Transverse colon (tissue), 4 donors: ENCODE results near the gene MMD. TPM values are rescaled to one million over a fixed set of nuclear protein-coding genes. Genes with fewer than 3 reads are reported as not detected.

Experiments
- DNase-seq: peaks from one replicate; pipeline ENCODE4 v3.0.0-alpha.2; 2019
- H3K27ac ChIP-seq, 4 donors: fragments of 200-600 bp; sonication (generic); 2 replicates each; pipeline ENCODE4 v1.5.1; 2016 to 2018; ENCODE audit warnings: inconsistent platforms in 4 of 4
- H3K27me3 ChIP-seq: fragments of 200-600 bp; sonication (generic); 2 replicates; pipeline ENCODE4 v1.5.1; 2017; ENCODE audit warnings: inconsistent platforms
- H3K36me3 ChIP-seq, 4 donors: fragments of 200-600 bp; sonication (generic); 2 replicates each; pipeline ENCODE4 v1.5.1; 2017 to 2019; ENCODE audit warnings: inconsistent platforms in 4 of 4
- H3K4me1 ChIP-seq, 4 donors: fragments of 200-600 bp; sonication (generic); 2 replicates each; pipeline ENCODE4 v1.5.1; 2017 to 2020; ENCODE audit warnings: inconsistent platforms in 4 of 4
- H3K4me3 ChIP-seq, 4 donors: fragments of 200-600 bp; sonication (generic); 1 replicate in 1 of 4; 2 replicates in 3 of 4; pipeline versions ENCODE4 v1.5.1 to v1.6.1; 2017 to 2019; ENCODE audit warnings: inconsistent platforms in 4 of 4
- H3K9me3 ChIP-seq, 2 donors: fragments of 200-600 bp; sonication (generic); 2 replicates each; pipeline ENCODE4 v1.5.1; 2017 to 2019; ENCODE audit warnings: inconsistent platforms in 2 of 2
- CTCF ChIP-seq, 5 experiments: fragments of 200-600 bp in 3 of 5; fragments of 450-650 bp in 2 of 5; sonication (generic) in 3 of 5; IDR thresholded peaks; 1 replicate in 2 of 5; 2 replicates in 3 of 5; pipeline ENCODE4 v1.5.1; 2016 to 2017; ENCODE audit warnings: antibody characterized with exemption in 5 of 5, inconsistent platforms in 3 of 5, mild to moderate bottlenecking in 2 of 5, moderate library complexity in 1 of 5
- EP300 ChIP-seq: sonication (generic); formaldehyde crosslinking; IDR thresholded peaks from one replicate; pipeline ENCODE4 v1.6.1; 2017; ENCODE audit warnings: antibody characterized with exemption, low read depth
- POLR2A ChIP-seq: fragments of 450-650 bp; IDR thresholded peaks from one replicate; pipeline ENCODE4 v1.6.1; 2016; ENCODE audit warnings: antibody characterized with exemption, mild to moderate bottlenecking, moderate library complexity
- POLR2AphosphoS5 ChIP-seq, 3 donors: sonication (generic); formaldehyde crosslinking; IDR thresholded peaks; one replicate each; pipeline ENCODE4 v1.6.1; 2016; ENCODE audit warnings: antibody characterized with exemption in 3 of 3
- whole genome bisulfite sequencing, 2 donors: methylation state at CpG; one replicate each; pipeline ENCODE4 v1.1.5; 2018; ENCODE audit warnings: low coverage in 1 of 2; 5-methylcytosine and 5-hydroxymethylcytosine counted together
- in situ Hi-C, 4 donors: fragments of 200-750 bp; cut with MboI; loops; one replicate each; pipeline versions ENCODE4 v1.15.0 to v1.15.1; 2017; ENCODE audit warnings: low sequenced_read_pairs in 3 of 4, low pct_ligation_motif_present in 1 of 4, low pct_unique_long_range_greater_than_20kb in 1 of 4
- intact Hi-C: fragments of 100-400 bp; cut with DNase I; formaldehyde crosslinking; loops from one replicate; pipeline ENCODE4 v1.15.1; 2023; ENCODE audit warnings: low total_unique reads
- total RNA-seq, 4 donors: library from RNA; depleted of rRNA; stranded (reverse); fragments of >200 nt; gene quantifications; one replicate each; pipeline ENCODE4 v1.1.0, GENCODE V29; 2016

MMD gene
- total RNA-seq, 4 donors from 2014 or later: 4.8 to 18.9 (median 14.3) TPM

- Histone ChIP-seq H3K4me3 (no peak overlapping the region), H3K9me3 (no peaks in the 10 kb centered on the region), H3K4me1 (peaks cover 0 to 4% (median 2%) of the 10 kb centered on the region in 4 donors), H3K27me3 (no peaks in the 10 kb centered on the region), H3K36me3 (no peaks in the 10 kb centered on the region), H3K27ac (no peak overlapping the region)
- no peak for DNase-seq
- TF ChIP-seq POLR2A: no peak
- no peak for TF ChIP-seq POLR2AphosphoS5 (IDR thresholded peaks at IDR 0.05)
- TF ChIP-seq CTCF (IDR thresholded peaks at IDR 0.05): no peak
- TF ChIP-seq EP300: no peak
- 72% methylated on average over 1 of the region's 1 CpG; no CpG with 5 or more reads in 1 of the 2 donors for WGBS, 2 donors
- intact Hi-C loops: loop anchor here (5.0 kb wide), 1 partner anchor 353 kb away; no protein-coding TSS in a partner anchor
- in situ Hi-C loops: no loop called here
These were observed 76.5 kb downstream of the MMD start for GRCh38 chr17:55345132-55345531.

GRCh38 chr17:55344514-55344997, 77.1 kb downstream of the MMD start:
- H3K9me3 ChIP-seq: no peaks in the 10 kb centered on the region
- H3K4me3 ChIP-seq: no peak overlapping the region
- intact Hi-C loops (no loop called here), in situ Hi-C loops (no loop called here)
- peaks cover 0 to 4% (median 2%) of the 10 kb centered on the region in 4 donors for H3K4me1 ChIP-seq
- WGBS, 2 donors: 84 to 94% methylated on average over 3 of the region's 3 CpGs
- no peaks in the 10 kb centered on the region for H3K36me3 ChIP-seq
- H3K27me3 ChIP-seq: no peaks in the 10 kb centered on the region
- H3K27ac ChIP-seq: no peak overlapping the region
- DNase-seq: no peak
- TF ChIP-seq POLR2A: no peak
- no peak for TF ChIP-seq EP300
- no peak for TF ChIP-seq POLR2AphosphoS5 (IDR thresholded peaks at IDR 0.05)
- no peak for TF ChIP-seq CTCF (IDR thresholded peaks at IDR 0.05)

DNA sequence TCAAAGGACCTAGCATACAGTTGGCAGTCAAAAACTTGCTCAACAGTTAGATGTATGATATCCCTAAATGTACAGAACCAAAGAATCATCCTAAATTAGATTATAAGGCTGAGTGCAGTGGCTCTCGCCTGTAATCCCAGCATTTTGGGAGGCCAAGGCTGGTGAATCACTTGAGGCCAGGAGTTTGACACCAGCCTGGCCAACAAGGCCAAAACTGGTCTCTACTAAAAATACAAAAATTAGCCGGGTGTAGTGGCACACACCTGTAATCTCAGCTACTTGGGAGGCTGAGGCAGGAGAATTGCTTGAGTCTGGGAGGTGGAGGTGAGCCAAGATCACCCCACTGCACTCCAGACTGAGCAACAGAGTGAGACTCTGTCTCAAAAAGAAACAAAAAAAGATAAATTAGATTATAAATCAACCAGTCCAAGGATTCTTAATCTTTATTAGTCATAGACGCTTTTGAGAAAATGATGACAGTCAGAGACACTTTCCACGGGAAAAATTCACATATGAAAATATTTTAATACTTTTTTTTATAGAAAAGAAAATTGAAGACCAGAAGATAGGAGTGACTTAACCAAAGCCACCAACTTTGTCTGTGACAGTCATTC, 77.6 kb downstream of the MMD start:
- H3K9me3 ChIP-seq: no peaks in the 10 kb centered on the region
- TF ChIP-seq POLR2A: no peak
- no peak for TF ChIP-seq POLR2AphosphoS5 (IDR thresholded peaks at IDR 0.05)
- TF ChIP-seq CTCF (IDR thresholded peaks at IDR 0.05): no peak
- TF ChIP-seq EP300: no peak
- H3K27me3 ChIP-seq: no peaks in the 10 kb centered on the region
- WGBS, 2 donors: 81 to 100% methylated on average over 4 of the region's 4 CpGs
- DNase-seq: no peak
- no peak overlapping the region for H3K27ac ChIP-seq
- peaks cover 0 to 4% (median 2%) of the 10 kb centered on the region in 4 donors for H3K4me1 ChIP-seq
- intact Hi-C loops (no loop called here), in situ Hi-C loops (no loop called here)
- no peak overlapping the region for H3K4me3 ChIP-seq
- no peaks in the 10 kb centered on the region for H3K36me3 ChIP-seq

DNA sequence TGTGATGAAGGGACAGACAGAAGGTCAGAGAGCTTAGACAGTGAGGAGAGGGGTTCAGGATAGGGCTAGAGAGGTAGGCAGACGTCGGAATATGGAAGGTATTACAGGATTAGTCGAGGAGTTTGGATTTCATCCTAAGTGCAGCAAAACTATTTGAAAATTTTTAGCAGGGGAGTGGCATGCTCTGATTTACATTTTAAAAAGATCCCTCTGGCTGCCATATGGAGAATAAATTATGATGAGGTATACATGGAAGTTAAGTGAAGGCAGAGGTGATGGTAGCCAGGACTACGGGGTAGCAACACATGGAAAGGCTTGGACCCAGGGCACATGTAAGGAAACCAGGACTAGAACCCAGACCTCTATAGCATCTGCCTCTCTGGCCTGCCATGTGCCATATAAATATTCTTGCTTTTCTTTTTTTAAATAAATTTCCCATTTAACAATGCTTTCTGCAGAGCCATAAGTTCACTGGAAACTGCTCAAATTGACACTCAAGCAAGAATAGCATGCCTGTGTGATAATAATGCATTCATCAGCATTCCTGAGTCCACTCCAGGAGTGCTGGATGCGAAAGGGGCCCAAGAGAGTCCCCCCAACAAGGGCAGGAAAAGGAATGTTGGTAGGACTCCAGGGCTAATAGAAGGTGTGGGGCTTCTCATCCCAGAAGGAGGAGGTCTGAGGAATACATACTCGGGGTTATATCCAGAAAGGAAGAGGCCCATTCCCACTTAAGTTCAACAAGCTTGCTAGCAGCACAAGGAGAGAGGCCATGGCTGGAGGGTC, 78.6 kb downstream of the MMD start:
- in situ Hi-C loops: no loop called here
- no peak overlapping the region for H3K4me3 ChIP-seq
- intact Hi-C loops: no loop called here
- no peaks in the 10 kb centered on the region for H3K36me3 ChIP-seq
- H3K27me3 ChIP-seq: no peaks in the 10 kb centered on the region
- H3K27ac ChIP-seq: no peak overlapping the region
- TF ChIP-seq POLR2A: no peak
- no peak for TF ChIP-seq POLR2AphosphoS5 (IDR thresholded peaks at IDR 0.05)
- TF ChIP-seq EP300: no peak
- no peak for TF ChIP-seq CTCF (IDR thresholded peaks at IDR 0.05)
- DNase-seq: no peak
- H3K4me1 ChIP-seq: no peaks in the 10 kb centered on the region
- WGBS, 2 donors: 79 to 92% methylated on average over 6 of the region's 6 CpGs
- no peaks in the 10 kb centered on the region for H3K9me3 ChIP-seq
